Esophagus muscularis mucosa (tissue), 3 donors: ENCODE data around the gene GRM5.
"Not testable (repeated sequence)": the region's sequence is repeated elsewhere in the genome, so short reads cannot be mapped to it uniquely, and the experiment has no call there.

ENCODE experiments used
- CTCF ChIP-seq, 3 experiments: fragments of 200-600 bp in 2 of 3; fragments of 450-650 bp in 1 of 3; sonication (generic) in 2 of 3; IDR thresholded peaks; one replicate each; pipeline ENCODE4 v1.5.1; 2017 to 2019; ENCODE audit warnings: antibody characterized with exemption in 3 of 3, mild to moderate bottlenecking in 2 of 3, moderate library complexity in 1 of 3
- POLR2A ChIP-seq: fragments of 450-650 bp; IDR thresholded peaks from one replicate; pipeline ENCODE4 v1.6.1; 2017; ENCODE audit warnings: antibody characterized with exemption, moderate library complexity, mild to moderate bottlenecking, low read depth
- POLR2AphosphoS5 ChIP-seq, 2 donors: sonication (generic); formaldehyde crosslinking; IDR thresholded peaks; one replicate each; pipeline ENCODE4 v1.6.1; 2017; ENCODE audit warnings: antibody characterized with exemption in 2 of 2

GRCh38 chr11:88948908-88949307 lies 116.9 kb downstream of the GRM5 start:
- not testable (repeated sequence) for TF ChIP-seq CTCF (IDR thresholded peaks at IDR 0.05); POLR2AphosphoS5 (IDR thresholded peaks at IDR 0.05); POLR2A
